Heart right ventricle (tissue), 16 donors: ENCODE measurements around the gene ZDHHC1. TPM values are rescaled to one million over a fixed set of nuclear protein-coding genes. Genes with fewer than 3 reads are reported as not detected.
A peak's percentile ranks its signal among the peaks of the same experiment; 100 is the strongest.

ENCODE experiments used
- ATAC-seq, 8 donors: fragments of 200-7000 bp; cut with Tn5 transposase; one replicate each; pipeline ENCODE4 v1.9.1; 2020; ENCODE audit warnings: mild to moderate bottlenecking in 8 of 8, moderate library complexity in 8 of 8, moderate number of reproducible peaks in 1 of 8
- DNase-seq, 2 donors: peaks; one replicate each; pipeline ENCODE4 v3.0.0-alpha.2; 2020
- H3K27ac ChIP-seq, 10 donors: fragments of 200-600 bp; sonication (generic) in 2 of 10; one replicate each; pipeline versions ENCODE4 v1.5.0 to v1.8.0; 2020 to 2022; ENCODE audit warnings: mild to moderate bottlenecking in 3 of 10
- H3K27me3 ChIP-seq, 7 donors: fragments of 200-600 bp; one replicate each; pipeline ENCODE4 v1.8.0; 2021 to 2022; ENCODE audit warnings: mild to moderate bottlenecking in 2 of 7
- H3K36me3 ChIP-seq, 9 donors: fragments of 200-600 bp; sonication (generic) in 1 of 9; one replicate each; pipeline versions ENCODE4 v1.5.0 to v1.8.0; 2020 to 2022; ENCODE audit warnings: mild to moderate bottlenecking in 2 of 9
- H3K4me1 ChIP-seq, 9 donors: fragments of 200-600 bp; sonication (generic) in 1 of 9; one replicate each; pipeline versions ENCODE4 v1.5.0 to v1.8.0; 2020 to 2022; ENCODE audit warnings: mild to moderate bottlenecking in 4 of 9
- H3K4me3 ChIP-seq, 10 donors: fragments of 200-600 bp; sonication (generic) in 2 of 10; one replicate each; pipeline versions ENCODE4 v1.5.0 to v1.8.0; 2020 to 2022; ENCODE audit warnings: mild to moderate bottlenecking in 7 of 10, moderate library complexity in 2 of 10
- H3K9me3 ChIP-seq, 11 donors: fragments of 200-600 bp in 10 of 11; sonication (generic) in 2 of 11; one replicate each; pipeline versions ENCODE4 v1.5.0 to v1.8.0; 2013 to 2022; ENCODE audit warnings: mild to moderate bottlenecking in 2 of 11, control low read depth in 1 of 11, moderate library complexity in 1 of 11
- CTCF ChIP-seq, 9 donors: fragments of 200-600 bp; sonication (generic) in 2 of 9; IDR thresholded peaks; one replicate each; pipeline versions ENCODE4 v1.5.0 to v1.8.0; 2021 to 2022; ENCODE audit warnings: antibody characterized with exemption in 9 of 9, mild to moderate bottlenecking in 5 of 9, moderate library complexity in 1 of 9
- WGBS, 2 donors: extraction: QIAGEN DNeasy Blood & Tissue Kit; methylation state at CpG; one replicate each; pipeline ENCODE4 v1.1.7; 2013; ENCODE audit warnings: inconsistent platforms in 1 of 2; 5-methylcytosine and 5-hydroxymethylcytosine counted together
- intact Hi-C, 10 donors: fragments of 100-400 bp; cut with DNase I; formaldehyde crosslinking; loops; one replicate each; pipeline versions ENCODE4 v1.11.1 to v1.14.2; 2022
- polyA plus RNA-seq, 2 donors: library from polyadenylated mRNA; stranded (reverse); fragments of 200-250 nt; gene quantifications; one replicate each; pipeline ENCODE4 v1.2.3, GENCODE V29; 2013
- total RNA-seq, 10 donors: library from RNA; stranded (reverse); fragmentation: NEBNext Ultra II Directional in 3 of 10; extraction: Animal tissue kit (Norgen Biotek cat#: 25700) in 3 of 10; gene quantifications; one replicate each; pipeline versions ENCODE4 v1.2.1 to v1.2.4, GENCODE V29; 2021 to 2023
- donor health status: Arrhythmogenic right ventricular cardiomyopathy.
- donor health status: ischemic (EF 13 %, LVEDD 7.1; RV severe dilation, severe dysfunction).
- donor health status: healthy with polysubstance abuse.
- donor health status: DM: no; HTN: yes; CAD: no.
- donor health status: DM: no; HTN: no; CAD: no.
- donor health status: ischemic (EF 25% LVEDD 6.9; RV normal size, moderate dysfunction).
- donor health status: ischemic (EF 25% LVEDD 5.7; RV mildly dilated, moderate dysfunction).
- donor health status: healthy.
- donor health status: DM: yes; HTN: yes; CAD: no.
- donor health status: Ischemic cardiomyopathy.
- donor health status: ischemic (EF 35%, LVEDD 5.7; RV mildly dilated, moderate dysfunction).
- donor health status: nonischemic (EF 11% LVEDD 7.7; RV severe dilation, severe dysfunction).
- donor health status: DM: yes; HTN: yes; CAD: no.
- donor health status: PGD.
- donor health status: ischemic (EF 29% LVEDD 5.4; RV normal size, mild dysfunction).
- donor health status: nonischemic (EF 23%, LVEDD 6.1; RV moderate dilation, normal function).

Gene ZDHHC1
- total and polyA plus RNA-seq, 12 donors = 3.2 to 6.3 (median 4.1) TPM

GRCh38 chr16:67396159-67397035 lies 19.9 kb downstream of the ZDHHC1 start:
- intact Hi-C loops = loop anchor here in 4 of 10 donors (5.0 to 10.0 kb wide), 4 partner anchors 112 to 134 kb away; partner anchors contain the start of gene PLEKHG4 (in 1 of the 4)
- peaks cover 27 to 80% (median 57%) of the 10 kb centered on the region in 9 donors for H3K4me1 ChIP-seq
- H3K27ac ChIP-seq = peak overlapping the region in 9 of 10 donors; percentile 71 to 88 (median 83)
- ATAC-seq (peak; percentile 32 to 62 (median 52)), DNase-seq (peak; percentile 80 to 92)
- H3K27me3 ChIP-seq = peaks cover 0 to 60% (median 9%) of the 10 kb centered on the region in 7 donors
- peak overlapping the region in 2 of 10 donors; percentile 7 to 16 for H3K4me3 ChIP-seq
- H3K36me3 ChIP-seq = no peaks in the 10 kb centered on the region
- no peaks in the 10 kb centered on the region for H3K9me3 ChIP-seq
- no peak for TF ChIP-seq CTCF (IDR thresholded peaks at IDR 0.05)
- 27 to 28% methylated on average over 31 of the region's 31 CpGs for WGBS, 2 donors

GRCh38 chr16:67395458-67396158 lies 20.7 kb downstream of the ZDHHC1 start:
- DNase-seq = no peak
- intact Hi-C loops = loop anchor here in 4 of 10 donors (5.0 to 10.0 kb wide), 4 partner anchors 111 to 133 kb away; partner anchors contain the start of gene PLEKHG4 (in 1 of the 4)

GRCh38 chr16:67395105-67395457 lies 21.2 kb downstream of the ZDHHC1 start:
- Histone ChIP-seq H3K4me1 (peaks cover 27 to 88% (median 57%) of the 10 kb centered on the region in 9 donors), H3K27me3 (peaks cover 0 to 58% (median 9%) of the 10 kb centered on the region in 7 donors), H3K9me3 (no peaks in the 10 kb centered on the region), H3K27ac (peak overlapping the region in 7 of 10 donors; percentile 36 to 88 (median 76)), H3K36me3 (no peaks in the 10 kb centered on the region), H3K4me3 (peak overlapping the region in 4 of 10 donors; percentile 48 to 60 (median 53))
- no peak for ATAC-seq
- no peak for TF ChIP-seq CTCF (IDR thresholded peaks at IDR 0.05)
- no peak for DNase-seq
- intact Hi-C loops = loop anchor here in 4 of 10 donors (5.0 to 10.0 kb wide), 4 partner anchors 110 to 133 kb away; partner anchors contain the start of gene PLEKHG4 (in 1 of the 4)
- 72 to 85% methylated on average over 10 of the region's 10 CpGs for WGBS, 2 donors

More at GRCh38 chr16:67395458-67396158, 20.7 kb downstream of the ZDHHC1 start:
- no peaks in the 10 kb centered on the region for H3K36me3 ChIP-seq
- no peaks in the 10 kb centered on the region for H3K9me3 ChIP-seq
- ATAC-seq = no peak
- peaks cover 27 to 88% (median 57%) of the 10 kb centered on the region in 9 donors for H3K4me1 ChIP-seq
- peak overlapping the region in 2 of 10 donors; percentile 6 to 7 for H3K4me3 ChIP-seq
- H3K27ac ChIP-seq = peak overlapping the region in 7 of 10 donors; percentile 35 to 88 (median 83)
- no peak for TF ChIP-seq CTCF (IDR thresholded peaks at IDR 0.05)
- H3K27me3 ChIP-seq = peaks cover 0 to 60% (median 9%) of the 10 kb centered on the region in 7 donors
- 77 to 82% methylated on average over 13 of the region's 13 CpGs for WGBS, 2 donors
